Vagina (tissue), 2 donors: ENCODE measurements around the gene GDF9.
A peak's percentile ranks its signal among the peaks of the same experiment; 100 is the strongest.

Source experiments
- POLR2A ChIP-seq, 2 donors: fragments of 450-650 bp; IDR thresholded peaks; one replicate each; pipeline ENCODE4 v1.6.1; 2017; ENCODE audit warnings: antibody characterized with exemption in 2 of 2, mild to moderate bottlenecking in 2 of 2, moderate library complexity in 2 of 2
- TF ChIP-seq, protein P1 (sequence below), 3 experiments: fragments of 450-650 bp in 2 of 3; fragments of 200-600 bp in 1 of 3; sonication (generic) in 1 of 3; IDR thresholded peaks; one replicate each; pipeline ENCODE4 v1.5.1; 2017 to 2019; ENCODE audit warnings: antibody characterized with exemption in 3 of 3, mild to moderate bottlenecking in 2 of 3, moderate library complexity in 2 of 3

DNA sequence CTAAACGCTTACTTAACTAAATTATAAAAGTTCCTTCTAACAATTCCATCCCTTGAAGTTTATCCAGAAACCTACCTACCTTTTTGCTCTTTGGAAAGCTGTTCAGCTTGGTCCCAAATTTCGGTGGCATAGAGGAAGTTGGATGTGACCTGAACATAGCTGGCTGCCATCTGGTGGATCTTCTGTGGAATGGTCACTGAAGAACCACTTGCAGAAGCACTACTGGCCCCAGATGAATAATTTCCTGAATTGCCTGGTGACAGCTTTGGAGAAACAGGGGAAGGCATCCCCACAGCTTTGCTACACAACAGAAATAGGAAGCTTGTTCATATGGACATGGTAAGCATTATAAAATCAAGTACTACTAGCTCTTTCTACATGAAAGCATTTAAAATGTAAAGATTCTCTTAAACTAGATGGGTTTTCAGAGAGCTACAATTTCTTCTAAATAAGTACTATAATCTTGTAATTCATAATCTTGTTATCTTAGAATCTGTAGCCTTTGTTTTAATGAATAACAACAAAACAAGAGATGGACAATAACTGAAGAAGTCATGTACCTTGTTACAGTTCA lies 17.1 kb upstream of the GDF9 start:
- TF ChIP-seq, protein P1, sequence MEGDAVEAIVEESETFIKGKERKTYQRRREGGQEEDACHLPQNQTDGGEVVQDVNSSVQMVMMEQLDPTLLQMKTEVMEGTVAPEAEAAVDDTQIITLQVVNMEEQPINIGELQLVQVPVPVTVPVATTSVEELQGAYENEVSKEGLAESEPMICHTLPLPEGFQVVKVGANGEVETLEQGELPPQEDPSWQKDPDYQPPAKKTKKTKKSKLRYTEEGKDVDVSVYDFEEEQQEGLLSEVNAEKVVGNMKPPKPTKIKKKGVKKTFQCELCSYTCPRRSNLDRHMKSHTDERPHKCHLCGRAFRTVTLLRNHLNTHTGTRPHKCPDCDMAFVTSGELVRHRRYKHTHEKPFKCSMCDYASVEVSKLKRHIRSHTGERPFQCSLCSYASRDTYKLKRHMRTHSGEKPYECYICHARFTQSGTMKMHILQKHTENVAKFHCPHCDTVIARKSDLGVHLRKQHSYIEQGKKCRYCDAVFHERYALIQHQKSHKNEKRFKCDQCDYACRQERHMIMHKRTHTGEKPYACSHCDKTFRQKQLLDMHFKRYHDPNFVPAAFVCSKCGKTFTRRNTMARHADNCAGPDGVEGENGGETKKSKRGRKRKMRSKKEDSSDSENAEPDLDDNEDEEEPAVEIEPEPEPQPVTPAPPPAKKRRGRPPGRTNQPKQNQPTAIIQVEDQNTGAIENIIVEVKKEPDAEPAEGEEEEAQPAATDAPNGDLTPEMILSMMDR (IDR thresholded peaks at IDR 0.05): peak in 2 of 3 experiments; percentile 37 to 55
- TF ChIP-seq POLR2A (IDR thresholded peaks at IDR 0.05): no peak
